Bone marrow (tissue), 2 donors: ENCODE data around the gene SAMD13.
A peak's percentile ranks its signal among the peaks of the same experiment; 100 is the strongest.
"Not testable (repeated sequence)": the region's sequence is repeated elsewhere in the genome, so short reads cannot be mapped to it uniquely, and the experiment has no call there.

ENCODE experiments used
- DNase-seq, 2 donors: peaks; one replicate each; lab custom pipeline; 2025; lab: John Stamatoyannopoulos, UW

SAMD13 gene

DNA sequence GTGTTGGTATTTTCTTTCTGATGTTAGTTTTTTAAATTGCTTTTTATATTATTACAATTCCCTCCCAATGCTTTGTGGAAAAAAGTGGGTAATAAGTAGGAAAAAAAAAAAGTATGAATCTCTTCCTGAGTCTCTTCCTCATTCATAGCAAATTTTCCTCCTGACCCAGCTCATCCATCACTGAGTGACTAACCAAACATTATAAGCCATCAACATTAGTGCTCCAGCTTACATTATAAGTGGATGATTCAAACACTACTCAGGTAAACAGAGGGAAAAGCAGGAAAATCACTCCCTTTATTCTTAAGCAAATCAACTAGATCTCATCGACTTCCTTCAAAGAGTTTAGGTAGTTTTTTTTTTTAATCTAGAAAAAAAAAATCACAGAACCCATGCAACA lies 15.4 kb upstream of the SAMD13 start:
- no peak for DNase-seq

DNA sequence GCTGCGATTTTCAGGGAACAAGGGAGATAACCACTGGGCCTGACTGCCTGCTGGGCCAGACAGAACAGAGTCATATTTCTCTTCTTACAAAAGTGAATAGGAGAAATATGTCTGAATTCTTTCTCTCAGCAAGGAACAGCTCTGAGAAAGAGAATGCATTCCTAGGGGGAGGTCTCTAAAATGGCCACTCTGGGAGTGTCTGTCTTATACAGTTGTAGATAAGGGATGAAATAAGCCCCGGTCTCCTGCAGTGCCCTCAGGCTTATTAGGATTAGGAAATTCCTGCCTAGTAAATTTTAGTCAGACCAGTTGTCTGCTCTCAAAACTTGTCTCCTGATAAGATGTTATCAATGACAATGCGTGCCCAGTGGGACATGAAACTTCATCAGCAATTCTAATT lies 14.1 kb upstream of the SAMD13 start:
- DNase-seq, result not testable (repeated sequence)

DNA sequence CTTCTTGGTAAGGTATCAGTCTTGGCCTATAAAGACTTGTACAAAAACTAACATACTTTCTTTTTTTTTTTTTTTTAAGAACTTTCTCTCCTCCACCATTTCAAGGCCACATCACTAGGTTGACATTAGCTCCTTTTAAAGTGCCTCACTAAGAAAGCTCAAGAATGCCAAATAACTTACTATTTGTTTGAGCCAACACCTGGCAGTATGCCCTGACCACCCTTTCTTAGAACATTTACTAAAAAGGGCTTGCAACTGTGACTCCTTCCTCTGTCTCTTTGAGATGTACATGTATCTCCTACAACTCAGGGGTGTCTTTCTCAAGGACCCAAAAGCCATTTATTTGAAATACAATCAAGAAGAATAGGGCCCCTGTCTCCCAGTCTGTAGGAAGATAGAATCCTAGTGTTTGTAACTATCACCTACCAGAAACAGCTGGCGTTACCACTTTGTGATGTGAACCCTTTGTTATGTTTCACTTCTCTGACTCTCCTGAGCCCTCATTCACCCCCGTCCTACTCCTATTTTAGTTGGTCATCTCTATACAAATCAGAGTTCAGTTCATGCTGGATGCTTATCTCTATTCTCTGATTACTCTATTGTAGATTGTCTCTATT lies 12.2 kb upstream of the SAMD13 start:
- DNase-seq, result no peak

DNA sequence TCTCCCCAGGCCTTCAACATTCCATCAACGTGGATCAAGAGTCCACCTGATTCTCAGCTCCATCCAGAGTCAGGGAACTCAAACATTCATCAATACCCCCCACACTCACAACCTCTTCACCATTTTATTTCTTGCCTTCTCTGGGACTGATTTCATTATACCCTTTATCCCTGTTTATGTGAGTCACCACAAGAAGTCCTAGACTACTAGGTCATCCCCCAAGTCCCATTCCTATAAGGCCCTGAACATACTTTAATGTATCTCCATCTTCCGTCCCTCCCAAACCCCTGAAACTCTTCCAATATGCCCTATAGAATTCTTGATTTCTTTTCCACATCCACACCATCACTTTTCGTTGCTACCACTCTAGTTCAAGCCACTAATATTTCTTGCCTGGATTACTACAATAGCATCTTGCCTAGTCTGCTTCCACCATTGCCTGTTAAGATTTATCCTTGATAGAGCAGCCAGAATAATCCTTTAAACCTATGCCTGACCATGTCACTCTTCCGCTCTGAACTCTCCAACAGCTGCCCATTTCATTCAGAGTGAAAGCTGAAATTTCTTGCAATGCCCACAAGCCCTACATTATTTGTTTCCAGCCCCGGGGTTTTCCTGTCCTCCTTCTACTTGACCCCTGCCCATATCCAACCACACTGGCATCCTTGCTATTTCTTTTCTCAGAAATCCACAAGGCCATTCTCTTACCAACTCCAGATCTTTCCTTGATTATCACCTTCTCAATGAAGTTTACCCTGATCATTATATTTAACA lies 9.4 kb upstream of the SAMD13 start:
- DNase-seq, result no peak

DNA sequence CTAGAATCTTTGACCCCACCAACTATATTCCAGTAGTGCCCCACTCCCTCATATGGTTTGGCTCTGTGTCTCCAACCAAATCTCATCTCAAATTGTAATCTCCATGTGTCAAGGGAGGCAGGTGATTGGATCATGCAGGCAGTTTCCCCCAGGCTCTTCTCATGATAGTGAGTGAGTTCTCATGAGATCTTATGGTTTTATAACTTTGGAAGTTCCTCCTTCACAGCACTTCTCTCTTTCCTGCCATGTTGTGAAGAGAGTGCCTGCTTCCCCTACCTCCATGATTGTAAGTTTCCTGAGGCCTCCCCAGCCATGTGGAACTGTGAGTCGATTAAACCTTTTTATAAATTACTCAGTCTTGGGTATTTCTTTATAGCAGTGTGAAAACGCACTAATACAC lies 7.7 kb upstream of the SAMD13 start:
- DNase-seq, result no peak

DNA sequence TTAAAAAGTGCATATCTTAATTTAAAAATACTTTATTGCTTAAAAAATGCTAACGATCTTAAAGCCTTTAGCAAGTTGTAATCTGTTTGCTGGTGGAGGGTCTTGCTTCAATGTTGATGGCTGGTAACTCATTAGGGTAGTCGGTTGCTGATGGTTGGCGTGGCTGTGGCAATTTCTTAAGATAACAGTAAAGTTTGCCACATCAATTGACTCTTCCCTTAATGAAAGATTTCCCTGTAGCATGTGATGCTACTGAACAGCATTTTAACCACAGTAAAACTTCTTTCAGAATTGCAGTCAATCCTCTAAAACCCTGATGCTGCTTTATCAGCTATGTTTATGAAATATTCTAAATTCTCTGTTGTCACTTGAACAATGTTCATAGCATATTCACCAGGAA lies 6.8 kb upstream of the SAMD13 start:
- no peak for DNase-seq

DNA sequence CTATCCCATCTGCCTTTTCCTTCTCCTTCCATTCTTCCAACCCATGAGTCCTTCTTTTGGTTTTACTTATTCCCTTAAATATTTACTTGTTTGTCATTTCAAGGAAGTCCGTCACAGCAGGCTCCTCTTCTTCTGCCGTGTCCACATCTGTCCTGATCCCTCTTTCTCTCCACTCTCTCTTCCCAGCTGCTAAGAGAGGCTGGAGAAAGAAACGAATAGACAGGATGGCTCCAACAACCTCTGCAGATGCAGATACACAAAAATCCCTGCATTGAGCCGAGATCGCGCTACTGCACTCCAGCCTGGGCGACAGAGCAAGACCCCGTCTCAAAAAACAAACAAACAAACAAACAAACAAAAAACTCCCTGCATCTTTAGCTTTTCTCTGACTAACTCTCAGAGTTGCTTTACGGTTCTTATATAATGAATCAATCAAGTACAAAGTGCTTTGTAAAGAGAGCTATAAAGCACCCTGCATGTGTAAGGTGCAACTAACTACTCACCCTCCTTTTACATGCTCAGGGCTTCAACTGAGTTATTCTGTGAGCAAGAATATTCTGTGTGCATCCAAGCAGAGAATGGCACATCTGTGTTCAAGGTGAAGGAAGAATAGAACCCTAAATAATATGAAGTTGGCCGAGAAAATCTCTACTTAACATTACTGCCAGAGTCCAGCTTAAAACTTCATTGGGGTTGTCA lies 3.8 kb upstream of the SAMD13 start:
- DNase-seq, result no peak

DNA sequence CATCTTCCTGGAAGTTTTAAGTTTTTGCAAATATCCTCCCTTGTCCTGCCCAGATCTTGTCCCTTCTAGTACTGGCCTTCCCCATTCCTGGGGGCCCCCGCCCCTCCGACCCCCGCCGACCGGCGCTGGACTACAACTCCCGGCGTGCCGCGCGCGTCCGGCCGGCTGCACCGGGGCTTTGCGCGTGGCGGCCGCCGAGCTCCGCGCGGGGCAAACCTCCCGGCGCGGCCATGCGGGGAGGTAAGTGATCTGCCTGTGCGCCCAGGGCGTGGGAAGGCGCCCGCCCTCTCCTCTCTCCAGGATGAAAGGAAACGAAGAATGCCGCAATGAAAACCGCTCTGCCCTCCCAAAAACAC lies 3.2 kb upstream of the SAMD13 start:
- peak; percentile 19 to 30 for DNase-seq

DNA sequence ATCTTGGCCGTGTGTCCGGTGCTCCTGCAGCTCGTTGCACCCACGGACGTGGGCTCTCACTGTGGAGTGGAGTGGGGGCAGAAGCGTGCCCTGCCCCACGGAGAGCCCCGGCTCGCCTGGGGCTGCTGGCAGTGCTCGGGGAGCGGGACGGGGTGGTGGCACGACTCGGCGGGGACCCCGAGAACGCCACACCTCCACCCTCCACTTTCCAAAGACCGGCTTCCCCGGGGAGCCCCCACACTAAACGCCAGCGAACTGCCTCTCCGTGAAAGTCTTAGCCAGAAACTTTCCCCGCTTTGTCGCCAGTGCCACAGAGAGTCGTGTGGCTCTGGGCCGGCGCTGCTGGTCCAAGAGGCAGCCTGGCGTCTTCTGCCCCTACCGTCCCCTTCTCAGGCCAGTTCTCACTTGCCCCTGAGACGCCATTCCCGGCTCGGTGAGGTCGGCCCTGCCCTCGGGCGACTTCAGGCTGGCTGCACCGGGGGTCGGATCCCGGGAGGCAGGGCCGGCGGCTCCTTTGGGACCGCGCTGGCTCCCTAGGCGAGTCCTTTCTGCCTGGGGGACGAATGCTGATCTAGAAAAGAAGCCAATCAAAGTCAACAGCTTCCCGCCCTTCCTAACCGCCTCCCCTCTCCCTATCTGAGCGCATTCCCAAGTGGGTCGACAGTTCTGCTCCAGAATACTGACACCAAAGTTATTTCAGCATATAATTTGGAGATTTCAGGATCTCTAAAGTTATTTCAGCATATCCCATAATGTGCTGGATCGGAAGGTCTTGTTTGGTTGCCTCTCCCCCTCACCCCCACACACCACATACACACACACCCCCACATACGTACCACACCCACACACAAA lies 2.6 kb upstream of the SAMD13 start:
- DNase-seq, result peak in 1 of 2 donors; percentile 30

DNA sequence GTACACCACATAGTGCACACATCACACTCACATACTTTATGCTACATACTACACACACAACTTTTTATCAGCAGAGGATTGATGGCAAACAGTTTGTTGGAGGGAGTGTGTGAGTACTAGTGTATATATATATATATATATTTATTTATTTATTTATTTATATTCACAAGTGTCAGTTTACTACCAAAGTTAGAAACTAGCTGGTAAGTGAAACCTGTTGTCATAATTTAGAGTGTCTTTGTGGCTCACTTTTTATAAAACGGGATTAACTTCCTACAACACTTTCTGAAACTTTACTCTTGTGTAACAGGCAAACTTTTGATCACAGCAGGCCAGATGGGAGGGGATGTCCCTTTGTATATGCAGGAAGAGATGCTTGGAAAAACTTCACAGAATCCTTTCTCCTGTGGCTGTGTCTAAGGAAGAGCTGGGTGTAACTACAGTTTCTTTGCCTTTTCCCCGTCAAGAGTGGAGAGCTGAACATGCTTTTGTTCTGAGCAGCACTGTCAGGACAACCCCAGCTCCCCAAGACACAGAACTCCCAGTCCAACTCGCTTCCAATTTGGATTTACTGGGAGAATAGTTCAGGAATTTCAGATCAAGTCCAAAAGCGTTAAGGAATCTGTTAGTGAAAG lies 1.9 kb upstream of the SAMD13 start:
- DNase-seq, result no peak

DNA sequence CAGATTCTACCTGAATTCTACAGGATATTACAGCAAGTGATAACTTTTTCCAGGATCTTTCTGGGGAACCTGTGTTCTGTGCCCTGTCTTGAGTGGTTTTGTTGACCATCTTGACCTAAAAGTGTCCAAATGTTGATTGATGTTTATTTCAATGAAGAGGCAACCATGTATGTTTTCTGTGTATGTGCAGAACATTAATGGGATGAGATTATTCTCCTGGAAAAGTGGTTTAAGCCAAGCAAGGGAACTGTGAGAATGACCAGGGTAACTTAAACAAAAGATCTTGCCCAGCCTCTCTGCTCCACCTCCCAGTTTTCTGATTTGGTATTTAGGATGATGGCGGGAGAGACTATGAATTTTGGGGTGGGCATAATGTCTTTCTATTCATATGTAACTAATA lies 1.0 kb upstream of the SAMD13 start:
- no peak for DNase-seq

DNA sequence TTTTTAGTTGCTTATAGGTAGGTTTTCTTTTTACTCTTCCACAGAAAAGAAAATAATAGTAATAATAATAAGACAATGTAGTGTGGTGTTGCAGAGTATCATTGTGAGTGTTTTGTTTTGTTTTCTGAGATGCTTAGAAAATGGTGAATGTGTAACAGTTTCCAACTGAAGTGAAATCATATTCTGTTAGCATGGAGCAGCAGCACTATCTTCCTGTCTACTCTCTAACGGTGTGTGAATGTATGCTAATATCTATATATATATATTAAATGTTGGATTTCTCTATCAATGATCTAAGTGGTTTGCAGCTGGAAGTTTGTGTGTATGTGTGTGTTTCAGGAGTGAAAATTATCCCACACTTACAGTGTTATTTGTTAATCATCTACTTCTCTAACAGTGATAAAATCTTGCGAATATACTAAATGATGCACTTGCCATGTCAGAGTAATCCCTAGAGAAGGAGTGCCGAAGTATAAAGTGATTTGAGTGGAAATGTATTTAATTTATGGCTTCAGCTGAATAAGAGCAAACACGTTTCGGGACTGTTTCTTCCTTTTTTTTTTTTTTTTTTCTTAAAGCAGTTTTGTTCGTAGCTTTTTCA lies 377 bp downstream of the SAMD13 start:
- DNase-seq, result no peak

DNA sequence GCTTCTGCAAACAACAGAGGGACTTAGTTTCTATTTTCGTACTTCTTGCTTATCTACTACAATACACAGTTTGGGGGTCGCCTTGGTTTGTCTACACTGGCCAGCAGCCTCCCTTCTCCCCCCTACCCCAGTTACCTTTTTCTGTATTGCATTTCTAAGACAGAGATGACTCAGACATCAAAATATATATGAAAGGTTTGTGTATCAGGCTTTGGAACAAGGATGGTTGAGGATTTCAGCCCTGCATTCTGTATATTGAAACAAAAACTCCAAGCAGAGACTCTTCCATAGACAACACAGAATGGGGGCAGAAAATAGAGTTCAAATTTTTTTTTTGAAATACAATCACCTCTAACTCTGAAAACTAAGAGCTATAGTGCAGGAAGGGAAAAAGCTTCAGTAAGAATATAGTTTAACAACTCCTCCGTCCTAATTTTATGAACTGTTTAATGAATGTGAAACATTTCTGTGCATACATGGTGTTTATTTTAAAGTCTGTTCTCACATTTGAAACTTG lies 1.9 kb downstream of the SAMD13 start:
- DNase-seq, result peak in 1 of 2 donors; percentile 39

DNA sequence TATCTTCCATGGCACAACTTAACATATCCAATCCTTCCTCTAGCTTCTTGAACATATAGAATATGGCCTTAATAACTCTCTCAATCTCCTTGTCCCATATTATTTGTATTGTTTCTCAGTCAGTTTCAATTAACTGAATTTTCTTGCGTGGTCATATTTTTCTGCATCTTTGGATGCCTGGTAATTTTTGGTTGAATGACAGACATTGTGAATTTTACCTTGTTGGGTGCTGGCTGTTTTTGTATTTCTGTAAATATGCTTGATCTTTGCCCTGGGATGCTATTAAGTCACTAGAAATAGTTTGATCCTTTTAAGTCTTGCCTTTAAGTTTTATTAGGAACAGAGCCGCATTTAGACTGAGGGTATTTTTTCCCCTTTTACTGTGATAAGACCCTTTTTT lies 5.9 kb downstream of the SAMD13 start:
- no peak for DNase-seq

DNA sequence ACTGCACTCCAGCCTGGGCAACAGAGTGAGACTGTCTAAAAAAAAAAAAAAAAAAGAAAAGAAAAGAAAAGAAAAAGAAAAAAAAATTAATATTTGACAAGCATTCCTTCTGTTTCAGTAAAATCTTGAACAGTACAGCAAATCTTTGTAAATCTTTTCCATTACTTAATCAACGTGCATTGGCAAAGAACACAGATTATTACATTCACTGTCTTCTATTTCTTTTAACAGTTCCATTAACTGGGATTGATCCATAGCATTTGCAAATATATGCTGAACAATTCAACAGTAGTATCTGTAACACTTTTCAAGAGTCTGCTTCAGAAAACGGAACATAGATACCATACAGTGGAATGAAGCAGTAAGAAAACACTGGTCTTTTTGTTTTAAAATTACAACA lies 9.8 kb downstream of the SAMD13 start:
- DNase-seq, result no peak

DNA sequence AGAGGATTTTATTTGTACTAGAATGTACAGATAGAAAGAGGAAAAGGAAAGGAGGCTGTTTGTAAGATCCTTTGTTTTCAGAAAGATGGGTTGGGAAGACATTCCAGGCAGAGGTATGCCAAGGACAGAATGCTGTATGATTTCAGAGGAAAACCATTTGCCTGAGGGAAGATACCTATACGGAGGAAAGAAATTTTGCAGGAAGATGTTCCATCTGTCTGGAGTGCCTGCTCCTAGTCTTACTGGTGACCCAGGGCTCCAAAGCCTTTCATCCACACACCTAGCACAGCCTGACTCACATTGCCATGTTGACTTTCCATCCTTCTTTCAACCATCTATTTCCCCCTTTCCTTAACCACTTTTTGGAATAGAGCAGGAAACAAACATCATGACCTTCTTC lies 18.2 kb downstream of the SAMD13 start:
- no peak for DNase-seq

DNA sequence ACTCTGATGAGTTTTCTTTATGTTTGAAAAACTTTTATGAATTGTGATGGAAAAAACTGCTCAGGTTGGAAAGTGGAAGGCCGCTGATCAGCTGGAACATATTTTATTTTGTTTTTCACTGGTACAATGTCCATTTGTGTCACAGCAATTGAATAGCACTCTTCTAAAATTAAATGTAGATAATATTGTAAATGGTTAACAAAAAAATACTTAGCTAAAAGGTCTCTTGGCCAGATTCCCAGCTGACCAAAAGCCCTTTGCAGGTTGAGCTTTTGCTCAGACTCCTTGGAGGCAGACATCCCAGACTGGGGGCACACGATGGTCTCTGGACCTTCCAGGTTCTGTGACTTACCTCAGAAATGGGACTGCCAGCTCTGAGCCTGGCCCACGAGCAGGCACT lies 26.3 kb downstream of the SAMD13 start:
- DNase-seq, result no peak

DNA sequence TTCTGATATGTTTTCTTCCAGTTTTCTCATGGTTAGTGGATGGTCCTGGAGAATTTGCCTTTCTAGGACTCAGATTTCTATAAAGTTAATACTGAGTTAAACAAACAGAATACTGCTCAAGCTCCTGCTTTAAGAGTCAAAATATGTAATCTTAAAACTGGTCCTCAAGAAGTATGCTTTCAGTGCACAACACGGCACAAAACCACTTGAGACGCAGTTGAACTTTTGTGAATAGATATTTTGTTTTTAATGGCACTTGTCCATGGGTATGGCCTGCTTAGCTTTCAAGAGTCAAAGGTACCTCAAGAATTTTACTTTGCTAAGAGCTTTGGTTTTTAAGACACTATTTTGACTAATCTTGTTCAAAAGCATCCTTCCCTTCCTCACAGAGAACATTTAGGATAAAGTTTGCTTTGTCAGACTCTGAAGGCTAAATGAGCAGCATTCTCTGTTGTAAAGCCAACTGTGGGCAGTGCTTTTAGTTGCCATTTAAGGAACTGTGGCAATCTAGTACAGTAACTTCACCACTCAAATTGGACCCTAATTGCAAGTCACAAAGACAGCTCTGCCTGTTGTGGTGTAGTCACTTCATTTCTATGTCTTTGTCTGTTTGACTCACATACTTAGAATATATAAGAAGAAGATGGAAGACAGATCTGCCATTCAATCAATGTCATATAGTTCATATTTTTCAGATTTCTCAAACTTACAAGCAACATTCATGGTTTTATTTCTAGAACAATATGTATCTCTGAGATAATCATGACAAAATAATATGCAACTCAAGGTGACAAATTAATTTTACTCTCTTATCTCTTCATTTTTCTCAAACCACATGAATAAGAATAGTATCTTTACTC lies 28.8 kb downstream of the SAMD13 start:
- no peak for DNase-seq

DNA sequence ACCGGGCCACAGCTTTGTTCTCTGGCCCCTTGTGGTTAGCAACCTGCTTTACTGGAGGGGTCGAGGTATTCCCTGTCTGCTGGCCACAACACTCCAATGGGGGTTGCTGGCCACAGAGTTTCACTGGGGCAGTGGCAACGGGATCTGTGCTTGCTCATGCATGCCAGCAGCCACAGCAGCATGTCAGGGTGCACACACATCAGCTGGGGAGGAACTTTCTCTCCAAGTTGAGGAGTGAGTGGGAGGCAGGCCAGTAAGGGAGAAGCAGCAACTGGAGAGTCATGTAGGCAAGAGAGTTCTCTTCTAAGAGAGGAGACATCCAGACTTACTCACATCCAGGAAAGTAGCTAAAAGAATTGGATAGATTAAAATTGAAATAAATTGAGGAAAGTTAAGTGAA lies 38.0 kb downstream of the SAMD13 start:
- no peak for DNase-seq

DNA sequence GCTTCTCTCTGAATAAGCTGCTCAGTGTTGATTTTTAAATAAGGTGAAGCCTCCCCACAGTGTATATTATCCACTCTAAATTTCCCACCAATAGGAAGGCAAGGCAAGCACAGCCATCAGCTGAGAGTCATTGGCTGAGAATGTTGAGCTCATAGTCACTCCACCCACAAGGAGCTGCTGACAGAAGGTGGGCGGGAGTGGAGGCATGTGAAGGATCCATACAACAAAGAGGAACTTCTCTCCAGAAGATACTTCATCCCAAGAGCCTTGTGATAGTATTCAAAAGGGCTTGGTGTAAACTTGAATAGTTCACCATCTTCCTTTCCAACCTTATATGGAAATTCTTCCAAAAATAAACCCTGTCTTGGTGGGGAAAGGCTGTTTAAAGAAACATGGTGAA lies 42.8 kb downstream of the SAMD13 start:
- no peak for DNase-seq
